Mucosa of stomach (tissue), 1 donor: ENCODE measurements around the gene DSG2.

Source experiments
- H3K27me3 ChIP-seq: one replicate; pipeline ENCODE4 v1.7.0; 2013; ENCODE audit warnings: mild to moderate bottlenecking, low read length; ENCODE audit not compliant: control insufficient read depth, insufficient read depth
- H3K36me3 ChIP-seq: one replicate; pipeline ENCODE4 v1.7.0; 2013; ENCODE audit warnings: low read length; ENCODE audit not compliant: control insufficient read depth, insufficient read depth
- H3K4me1 ChIP-seq: one replicate; pipeline ENCODE4 v1.7.0; 2013; ENCODE audit warnings: mild to moderate bottlenecking, low read length; ENCODE audit not compliant: control insufficient read depth, insufficient read depth
- H3K4me3 ChIP-seq: one replicate; pipeline ENCODE4 v1.7.0; 2013; ENCODE audit warnings: low read length
- H3K9ac ChIP-seq: one replicate; pipeline ENCODE4 v1.7.0; 2013; ENCODE audit warnings: mild to moderate bottlenecking, low read length, moderate library complexity
- H3K9me3 ChIP-seq: one replicate; pipeline ENCODE4 v1.7.0; 2013; ENCODE audit warnings: mild to moderate bottlenecking, low read length, moderate library complexity; ENCODE audit not compliant: control insufficient read depth
- donor health status: Pancreatic carcinoma.

Gene DSG2

DNA sequence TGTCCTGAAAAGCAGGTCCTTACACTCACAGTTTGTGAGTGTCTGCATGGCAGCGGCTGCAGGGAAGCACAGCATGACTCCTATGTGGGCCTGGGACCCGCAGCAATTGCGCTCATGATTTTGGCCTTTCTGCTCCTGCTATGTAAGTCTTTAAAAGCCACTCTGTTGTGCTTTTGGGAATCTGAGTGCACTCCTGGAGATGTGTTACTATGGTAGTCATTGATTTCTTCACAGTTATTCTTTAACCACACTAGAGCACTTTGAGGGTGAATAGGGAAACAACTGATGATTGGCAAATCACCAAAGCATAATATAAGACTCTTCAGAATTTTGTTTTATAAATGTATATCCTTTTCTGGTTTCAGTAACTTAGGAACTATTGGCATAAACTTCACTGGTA is 40.9 kb downstream of the DSG2 start:
- no peaks in the 10 kb centered on the region for H3K9me3 ChIP-seq
- H3K4me1 ChIP-seq, result no peaks in the 10 kb centered on the region
- no peaks in the 10 kb centered on the region for H3K27me3 ChIP-seq
- peaks cover 6% of the 10 kb centered on the region for H3K36me3 ChIP-seq
- no peak overlapping the region for H3K4me3 ChIP-seq
- H3K9ac ChIP-seq, result no peak overlapping the region

DNA sequence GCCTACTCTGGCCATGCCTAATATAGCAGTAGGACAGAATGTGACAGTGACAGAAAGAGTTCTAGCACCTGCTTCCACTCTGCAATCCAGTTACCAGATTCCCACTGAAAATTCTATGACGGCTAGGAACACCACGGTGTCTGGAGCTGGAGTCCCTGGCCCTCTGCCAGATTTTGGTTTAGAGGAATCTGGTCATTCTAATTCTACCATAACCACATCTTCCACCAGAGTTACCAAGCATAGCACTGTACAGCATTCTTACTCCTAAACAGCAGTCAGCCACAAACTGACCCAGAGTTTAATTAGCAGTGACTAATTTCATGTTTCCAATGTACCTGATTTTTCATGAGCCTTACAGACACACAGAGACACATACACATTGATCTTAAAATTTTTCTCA is 48.5 kb downstream of the DSG2 start:
- no peaks in the 10 kb centered on the region for H3K9me3 ChIP-seq
- peaks cover 6% of the 10 kb centered on the region for H3K36me3 ChIP-seq
- H3K27me3 ChIP-seq, result no peaks in the 10 kb centered on the region
- H3K4me1 ChIP-seq, result no peaks in the 10 kb centered on the region
- no peak overlapping the region for H3K4me3 ChIP-seq
- H3K9ac ChIP-seq, result no peak overlapping the region

DNA sequence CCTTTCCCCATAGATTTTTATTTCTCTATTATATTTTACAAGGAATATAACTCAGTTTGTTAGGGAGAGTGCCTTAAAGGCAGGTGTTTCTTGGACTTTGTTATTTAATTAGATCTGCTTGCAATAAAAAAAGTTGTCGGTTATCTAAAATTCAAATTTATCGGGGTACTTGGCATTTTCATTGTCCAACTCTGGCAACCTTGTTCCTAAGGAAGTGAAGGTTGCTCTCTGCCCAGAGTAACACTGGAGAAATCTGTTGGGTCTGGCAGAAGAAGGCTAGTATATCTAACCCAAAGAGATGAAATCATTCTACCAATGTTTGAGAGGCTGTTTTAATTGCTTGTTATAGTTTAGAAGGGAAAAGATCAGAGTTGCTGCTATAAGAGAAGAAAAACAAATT is 50.9 kb downstream of the DSG2 start:
- H3K9me3 ChIP-seq, result no peaks in the 10 kb centered on the region
- H3K4me1 ChIP-seq, result peaks cover 5% of the 10 kb centered on the region
- H3K9ac ChIP-seq, result no peak overlapping the region
- H3K27me3 ChIP-seq, result no peaks in the 10 kb centered on the region
- no peak overlapping the region for H3K4me3 ChIP-seq
- H3K36me3 ChIP-seq, result no peaks in the 10 kb centered on the region

DNA sequence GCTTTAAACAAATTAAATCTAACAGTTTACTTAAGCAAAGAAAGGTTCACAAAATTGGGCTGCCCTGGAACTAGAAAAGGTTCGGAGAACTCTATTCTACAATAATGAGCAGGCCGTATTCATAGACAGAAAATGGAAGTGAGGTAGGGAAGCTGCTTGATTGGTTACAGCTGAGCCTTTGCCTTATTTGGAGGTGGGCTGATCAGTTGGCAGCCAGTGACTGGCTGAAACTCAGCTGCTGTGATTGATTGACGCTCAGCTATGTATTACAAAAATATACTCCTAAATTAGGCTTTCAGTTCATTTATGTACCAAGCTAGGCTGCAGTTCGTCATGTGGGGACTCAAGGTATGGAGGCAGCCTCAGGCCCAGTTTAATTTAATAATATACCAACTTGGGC is 51.4 kb downstream of the DSG2 start:
- no peaks in the 10 kb centered on the region for H3K36me3 ChIP-seq
- no peaks in the 10 kb centered on the region for H3K9me3 ChIP-seq
- peaks cover 5% of the 10 kb centered on the region for H3K4me1 ChIP-seq
- no peak overlapping the region for H3K9ac ChIP-seq
- H3K4me3 ChIP-seq, result no peak overlapping the region
- H3K27me3 ChIP-seq, result no peaks in the 10 kb centered on the region

DNA sequence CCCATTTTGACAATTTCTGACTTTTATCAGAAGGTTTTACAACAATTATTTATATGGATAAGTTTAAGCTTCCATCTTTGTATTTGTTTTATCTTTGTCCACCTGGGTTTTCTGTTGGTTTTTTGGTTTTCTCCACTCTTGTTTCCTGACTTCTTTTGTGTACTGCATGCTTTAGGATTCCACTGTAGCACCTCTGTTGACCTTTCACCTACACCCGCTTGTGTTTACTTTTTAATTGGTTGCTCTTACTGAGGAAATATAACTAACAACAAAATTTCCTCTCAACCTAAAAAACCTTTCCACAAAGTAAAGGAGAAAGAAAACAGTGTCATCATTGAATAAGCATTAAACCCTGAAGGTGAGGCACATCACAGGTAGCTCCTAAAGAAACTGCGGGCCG is 53.9 kb downstream of the DSG2 start:
- Histone ChIP-seq H3K4me1 (peaks cover 5% of the 10 kb centered on the region), H3K9me3 (no peaks in the 10 kb centered on the region), H3K27me3 (no peaks in the 10 kb centered on the region)

DNA sequence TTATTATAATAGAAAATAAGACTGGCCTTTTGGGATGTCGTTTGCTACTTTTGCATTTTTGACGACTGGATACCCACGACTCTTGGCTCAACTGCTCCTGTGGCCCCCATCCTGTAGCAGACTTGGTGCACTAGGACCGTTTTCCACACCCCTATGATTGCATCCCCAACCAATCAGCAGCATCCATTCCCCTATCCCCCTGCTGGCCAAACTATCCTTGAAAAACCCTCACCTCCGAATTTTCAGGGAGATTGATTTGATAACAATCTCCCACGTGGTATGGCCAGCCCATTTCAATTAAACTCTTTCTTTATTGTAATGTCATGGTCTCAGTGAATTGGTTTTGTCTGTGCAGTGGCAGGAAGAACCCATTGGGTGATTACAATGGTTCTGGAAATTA is 55.8 kb downstream of the DSG2 start:
- H3K27me3 ChIP-seq, result no peaks in the 10 kb centered on the region
- H3K4me3 ChIP-seq, result no peak overlapping the region
- no peaks in the 10 kb centered on the region for H3K36me3 ChIP-seq

More for the DNA sequence above, 53.9 kb downstream of the DSG2 start:
- Histone ChIP-seq H3K9ac (no peak overlapping the region), H3K36me3 (no peaks in the 10 kb centered on the region), H3K4me3 (no peak overlapping the region)

DNA sequence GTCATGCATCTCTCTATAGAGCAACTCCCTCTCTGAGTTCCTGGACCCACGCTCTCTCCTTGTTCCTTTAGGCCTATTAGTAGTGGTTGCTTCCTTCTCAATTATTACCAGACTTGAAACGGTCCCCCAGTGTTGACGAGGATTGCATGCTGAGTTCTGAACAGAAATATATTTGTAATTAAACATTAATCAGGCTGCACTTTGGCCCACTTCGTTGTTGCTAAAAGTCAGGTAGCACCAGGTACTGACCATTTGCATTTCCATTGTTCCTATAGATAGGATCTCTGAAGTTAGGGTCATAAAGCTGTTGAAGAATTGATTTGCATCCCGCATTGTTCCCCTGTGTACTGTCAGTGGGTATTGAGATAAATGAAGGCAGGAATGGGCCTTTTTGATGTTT is 56.8 kb downstream of the DSG2 start:
- peaks cover 5% of the 10 kb centered on the region for H3K4me1 ChIP-seq
- H3K9ac ChIP-seq, result no peak overlapping the region
- H3K36me3 ChIP-seq, result no peaks in the 10 kb centered on the region
- no peaks in the 10 kb centered on the region for H3K9me3 ChIP-seq
- no peak overlapping the region for H3K4me3 ChIP-seq
- H3K27me3 ChIP-seq, result no peaks in the 10 kb centered on the region

More for the DNA sequence above, 55.8 kb downstream of the DSG2 start:
- H3K4me1 ChIP-seq, result peaks cover 5% of the 10 kb centered on the region
- H3K9ac ChIP-seq, result no peak overlapping the region
- no peaks in the 10 kb centered on the region for H3K9me3 ChIP-seq

DNA sequence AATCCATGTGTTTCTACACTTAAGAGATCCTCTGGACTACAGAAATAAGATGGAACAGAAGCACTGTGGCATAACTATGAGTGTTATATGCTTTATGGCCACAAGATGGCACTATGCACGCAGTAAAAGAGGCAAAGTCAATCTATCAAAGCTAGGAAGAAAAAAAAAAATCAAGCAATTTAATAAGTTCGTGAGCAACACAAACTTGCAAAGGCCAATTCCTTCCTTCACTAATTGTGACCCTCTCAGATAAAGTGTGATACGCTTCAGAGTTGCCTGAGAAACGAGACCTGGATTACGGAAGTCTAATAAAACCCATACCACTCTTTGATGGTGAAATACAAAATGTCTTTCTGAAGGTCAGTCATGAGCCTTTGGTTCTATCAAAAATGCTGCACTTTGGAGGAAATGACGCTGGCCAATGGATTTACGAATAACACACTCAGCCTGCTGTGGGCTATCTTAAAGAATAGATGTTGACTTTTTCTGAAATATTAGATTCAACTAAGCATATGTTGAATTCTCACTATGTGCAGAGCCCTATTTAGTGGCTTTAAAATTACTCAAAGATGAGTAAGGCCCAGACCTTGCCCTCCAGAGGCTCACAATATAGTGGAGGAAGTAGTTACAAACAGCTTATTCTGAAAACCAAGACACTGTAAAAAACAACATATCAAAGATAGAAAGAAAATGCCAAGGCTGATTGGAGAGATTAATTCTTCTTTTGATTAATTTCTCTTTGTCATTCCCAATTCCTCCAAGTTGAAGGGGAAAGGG is 58.2 kb downstream of the DSG2 start:
- no peaks in the 10 kb centered on the region for H3K27me3 ChIP-seq
- no peaks in the 10 kb centered on the region for H3K36me3 ChIP-seq
- H3K9ac ChIP-seq, result no peak overlapping the region
- peaks cover 5% of the 10 kb centered on the region for H3K4me1 ChIP-seq
- no peaks in the 10 kb centered on the region for H3K9me3 ChIP-seq
- H3K4me3 ChIP-seq, result no peak overlapping the region

DNA sequence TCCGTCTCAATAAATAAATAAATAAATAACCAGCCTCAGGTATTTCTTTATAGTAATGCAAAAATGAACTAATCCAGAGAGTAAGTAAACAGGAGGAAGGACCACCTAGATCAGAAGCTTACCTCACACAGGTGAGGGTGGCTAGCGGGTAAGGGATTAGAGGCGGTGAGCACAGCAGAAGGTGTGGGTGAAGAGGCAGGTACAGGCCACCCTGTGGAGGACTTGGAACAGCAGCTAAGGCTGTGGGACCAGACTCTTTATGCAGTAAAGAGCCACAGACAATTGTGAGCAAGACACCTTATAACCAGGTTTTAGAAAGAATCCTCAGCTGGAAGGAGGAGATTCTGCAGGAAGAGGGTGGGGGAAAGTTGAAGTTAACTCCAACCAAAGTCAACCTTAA is 59.5 kb downstream of the DSG2 start:
- no peaks in the 10 kb centered on the region for H3K27me3 ChIP-seq
- no peaks in the 10 kb centered on the region for H3K9me3 ChIP-seq
- no peak overlapping the region for H3K4me3 ChIP-seq
- no peaks in the 10 kb centered on the region for H3K4me1 ChIP-seq
- H3K36me3 ChIP-seq, result no peaks in the 10 kb centered on the region
- no peak overlapping the region for H3K9ac ChIP-seq

DNA sequence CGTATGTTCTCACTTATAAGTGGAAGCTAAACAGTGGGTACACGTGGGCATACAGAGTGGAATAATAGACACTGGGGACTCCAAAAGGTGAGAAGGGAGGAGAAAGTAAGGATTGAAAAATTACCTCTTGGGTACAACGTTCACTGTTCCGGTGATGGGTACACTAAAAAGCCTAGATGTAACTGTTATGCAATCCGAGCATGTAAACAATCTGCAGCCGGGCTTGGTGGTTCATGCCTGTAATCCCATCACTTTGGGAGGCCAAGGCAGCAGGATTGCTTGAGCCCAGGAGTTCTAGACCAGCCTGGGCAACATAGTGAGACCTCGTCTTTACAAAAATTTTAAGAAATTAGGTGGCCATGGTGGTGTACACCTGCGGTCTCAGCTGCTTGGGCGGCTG is 60.6 kb downstream of the DSG2 start:
- no peaks in the 10 kb centered on the region for H3K4me1 ChIP-seq
- no peak overlapping the region for H3K9ac ChIP-seq
- no peaks in the 10 kb centered on the region for H3K36me3 ChIP-seq
- no peak overlapping the region for H3K4me3 ChIP-seq
- no peaks in the 10 kb centered on the region for H3K27me3 ChIP-seq
- no peaks in the 10 kb centered on the region for H3K9me3 ChIP-seq

DNA sequence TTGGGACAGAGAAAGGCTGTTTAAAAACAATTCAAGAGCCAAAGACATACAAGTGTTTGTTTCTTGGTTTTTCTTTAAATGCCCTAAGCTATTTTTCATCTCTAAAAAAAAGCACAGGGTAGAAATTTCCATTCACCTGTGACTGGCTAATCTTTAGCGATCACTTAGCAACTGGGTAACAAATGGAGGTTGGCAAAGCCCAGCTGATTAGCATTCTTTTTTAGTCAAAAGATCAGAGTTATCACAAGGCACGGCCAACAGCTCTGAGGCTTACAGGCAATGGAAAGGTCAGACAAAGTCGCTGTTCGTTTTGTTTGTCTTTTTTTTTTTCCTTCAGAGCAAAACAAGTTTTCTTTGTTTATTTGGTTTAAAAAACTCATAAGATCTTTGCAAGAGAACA is 64.7 kb downstream of the DSG2 start:
- Histone ChIP-seq H3K9ac (no peak overlapping the region), H3K27me3 (no peaks in the 10 kb centered on the region), H3K4me3 (no peak overlapping the region), H3K36me3 (no peaks in the 10 kb centered on the region), H3K4me1 (peaks cover 7% of the 10 kb centered on the region), H3K9me3 (no peaks in the 10 kb centered on the region)

DNA sequence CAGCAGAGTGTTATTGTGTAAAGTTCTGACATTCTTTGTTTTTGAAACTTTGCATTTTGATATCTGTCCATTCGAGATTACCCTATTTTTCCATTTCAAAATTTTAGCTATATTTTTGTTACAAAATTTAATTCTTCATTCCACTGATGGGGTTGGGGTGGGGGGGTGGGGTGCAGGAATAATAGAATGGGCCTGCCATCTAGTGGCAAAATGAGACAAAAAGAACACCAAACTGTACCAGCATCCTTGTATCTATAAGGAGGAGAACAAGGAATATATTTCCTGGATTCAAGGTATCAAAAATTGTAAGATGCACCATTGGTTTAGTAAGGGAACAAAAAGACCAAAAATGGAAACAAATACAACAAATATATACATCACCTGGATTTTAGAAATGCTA is 65.8 kb downstream of the DSG2 start:
- Histone ChIP-seq H3K9me3 (no peaks in the 10 kb centered on the region), H3K27me3 (no peaks in the 10 kb centered on the region), H3K4me3 (no peak overlapping the region), H3K36me3 (no peaks in the 10 kb centered on the region), H3K4me1 (peaks cover 7% of the 10 kb centered on the region), H3K9ac (no peak overlapping the region)

DNA sequence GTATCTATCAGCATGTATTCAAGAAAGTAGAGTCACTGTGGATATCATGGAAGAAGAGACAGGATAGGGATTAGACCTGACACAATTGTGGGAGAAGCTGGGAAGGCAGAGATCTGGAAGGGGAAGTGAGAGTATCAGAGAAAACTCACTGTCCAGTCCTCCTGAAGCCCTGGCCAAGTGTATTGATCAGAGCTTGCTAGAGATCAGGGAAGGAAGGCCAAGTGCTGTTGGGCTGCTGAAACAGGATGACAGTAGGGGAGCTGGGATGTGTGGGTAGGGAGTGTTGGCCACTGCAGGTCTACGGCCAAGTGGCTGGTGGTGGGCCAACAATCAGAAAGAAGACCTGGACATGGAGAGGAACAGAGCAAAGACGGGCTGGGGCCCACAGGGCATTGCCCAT is 67.4 kb downstream of the DSG2 start:
- peaks cover 7% of the 10 kb centered on the region for H3K4me1 ChIP-seq
- no peaks in the 10 kb centered on the region for H3K36me3 ChIP-seq
- H3K4me3 ChIP-seq, result no peak overlapping the region
- H3K27me3 ChIP-seq, result no peaks in the 10 kb centered on the region
- H3K9ac ChIP-seq, result no peak overlapping the region
- H3K9me3 ChIP-seq, result no peaks in the 10 kb centered on the region
